ENCODE results near the gene LSR. TPM values are rescaled to one million over a fixed set of nuclear protein-coding genes. Genes with fewer than 3 reads are reported as not detected.
A peak's percentile ranks its signal among the peaks of the same experiment; 100 is the strongest.

LSR gene
- total and polyA plus RNA-seq, 12 donors, result 3.2 to 10.4 (median 5.2) TPM

DNA sequence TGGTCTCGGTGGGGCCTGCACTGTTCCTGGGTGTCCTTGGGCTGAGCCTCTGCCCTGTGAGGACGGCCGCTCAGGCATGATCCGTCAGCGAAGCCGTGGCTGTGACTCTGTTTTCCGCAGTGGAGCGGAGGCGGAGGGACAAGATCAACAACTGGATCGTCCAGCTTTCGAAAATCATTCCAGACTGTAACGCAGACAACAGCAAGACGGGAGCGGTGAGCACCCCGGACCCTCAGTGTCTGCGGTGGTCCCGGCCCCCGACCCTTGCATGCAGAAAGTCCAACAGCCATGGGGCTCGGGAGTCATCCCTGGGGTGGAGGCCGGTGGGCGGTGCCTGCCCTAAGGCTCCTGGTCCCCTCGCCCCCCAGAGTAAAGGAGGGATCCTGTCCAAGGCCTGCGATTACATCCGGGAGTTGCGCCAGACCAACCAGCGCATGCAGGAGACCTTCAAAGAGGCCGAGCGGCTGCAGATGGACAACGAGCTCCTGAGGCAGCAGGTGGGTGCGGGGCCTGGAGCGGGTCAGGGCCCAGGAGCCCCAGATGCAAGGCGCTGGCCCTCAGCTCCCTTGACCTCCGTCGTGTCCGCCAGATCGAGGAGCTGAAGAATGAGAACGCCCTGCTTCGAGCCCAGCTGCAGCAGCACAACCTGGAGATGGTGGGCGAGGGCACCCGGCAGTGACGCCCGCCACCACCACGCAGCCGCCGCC lies 29.9 kb downstream of the LSR start:
- DNase-seq (no peak), ATAC-seq (no peak)
- no peaks in the 10 kb centered on the region for H3K9me3 ChIP-seq
- TF ChIP-seq, protein P1, sequence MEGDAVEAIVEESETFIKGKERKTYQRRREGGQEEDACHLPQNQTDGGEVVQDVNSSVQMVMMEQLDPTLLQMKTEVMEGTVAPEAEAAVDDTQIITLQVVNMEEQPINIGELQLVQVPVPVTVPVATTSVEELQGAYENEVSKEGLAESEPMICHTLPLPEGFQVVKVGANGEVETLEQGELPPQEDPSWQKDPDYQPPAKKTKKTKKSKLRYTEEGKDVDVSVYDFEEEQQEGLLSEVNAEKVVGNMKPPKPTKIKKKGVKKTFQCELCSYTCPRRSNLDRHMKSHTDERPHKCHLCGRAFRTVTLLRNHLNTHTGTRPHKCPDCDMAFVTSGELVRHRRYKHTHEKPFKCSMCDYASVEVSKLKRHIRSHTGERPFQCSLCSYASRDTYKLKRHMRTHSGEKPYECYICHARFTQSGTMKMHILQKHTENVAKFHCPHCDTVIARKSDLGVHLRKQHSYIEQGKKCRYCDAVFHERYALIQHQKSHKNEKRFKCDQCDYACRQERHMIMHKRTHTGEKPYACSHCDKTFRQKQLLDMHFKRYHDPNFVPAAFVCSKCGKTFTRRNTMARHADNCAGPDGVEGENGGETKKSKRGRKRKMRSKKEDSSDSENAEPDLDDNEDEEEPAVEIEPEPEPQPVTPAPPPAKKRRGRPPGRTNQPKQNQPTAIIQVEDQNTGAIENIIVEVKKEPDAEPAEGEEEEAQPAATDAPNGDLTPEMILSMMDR (IDR thresholded peaks at IDR 0.05), result no peak
- no peak overlapping the region for H3K4me3 ChIP-seq
- H3K27ac ChIP-seq, result no peak overlapping the region
- peaks cover 0 to 19% (median 0%) of the 10 kb centered on the region in 9 donors for H3K4me1 ChIP-seq
- intact Hi-C loops (cut with DNase I), result loop anchor here in 1 of 10 donors (10.0 kb wide), 1 partner anchor 216 kb away; the partner anchor contains the start of gene KRTDAP
- 91 to 92% methylated on average over 43 to 45 of the region's 45 CpGs for WGBS, 2 donors
- peaks cover 0 to 64% (median 23%) of the 10 kb centered on the region in 9 donors for H3K36me3 ChIP-seq
- H3K27me3 ChIP-seq, result peaks cover 0 to 15% (median 0%) of the 10 kb centered on the region in 7 donors

DNA sequence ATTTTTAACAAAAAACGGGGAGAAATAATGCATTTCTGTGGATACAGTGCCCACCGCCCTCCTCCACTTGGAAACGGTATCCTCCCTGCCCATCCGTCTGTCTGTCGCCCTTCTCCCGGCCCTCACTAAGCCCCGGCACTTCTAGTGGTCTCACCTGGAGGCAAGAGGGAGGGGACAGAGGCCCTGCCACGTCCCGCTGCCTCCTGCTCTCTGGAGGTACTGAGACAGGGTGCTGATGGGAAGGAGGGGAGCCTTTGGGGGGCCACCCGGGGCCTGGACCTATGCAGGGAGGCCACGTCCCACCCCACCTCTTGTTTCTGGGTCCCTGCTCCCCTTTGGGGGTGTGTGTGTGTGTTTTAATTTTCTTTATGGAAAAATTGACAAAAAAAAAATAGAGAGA lies 30.6 kb downstream of the LSR start:
- TF ChIP-seq, protein P1 (IDR thresholded peaks at IDR 0.05), result no peak
- intact Hi-C loops (cut with DNase I), result loop anchor here in 1 of 10 donors (10.0 kb wide), 1 partner anchor 215 kb away; the partner anchor contains the start of gene KRTDAP
- WGBS, 2 donors, result 80 to 91% methylated on average over 11 of the region's 11 CpGs
- H3K27ac ChIP-seq, result no peak overlapping the region
- peaks cover 0 to 58% (median 23%) of the 10 kb centered on the region in 9 donors for H3K36me3 ChIP-seq
- DNase-seq (no peak), ATAC-seq (no peak)
- no peak overlapping the region for H3K4me3 ChIP-seq
- H3K27me3 ChIP-seq, result peaks cover 0 to 15% (median 0%) of the 10 kb centered on the region in 7 donors
- peaks cover 0 to 17% (median 0%) of the 10 kb centered on the region in 9 donors for H3K4me1 ChIP-seq
- no peaks in the 10 kb centered on the region for H3K9me3 ChIP-seq

DNA sequence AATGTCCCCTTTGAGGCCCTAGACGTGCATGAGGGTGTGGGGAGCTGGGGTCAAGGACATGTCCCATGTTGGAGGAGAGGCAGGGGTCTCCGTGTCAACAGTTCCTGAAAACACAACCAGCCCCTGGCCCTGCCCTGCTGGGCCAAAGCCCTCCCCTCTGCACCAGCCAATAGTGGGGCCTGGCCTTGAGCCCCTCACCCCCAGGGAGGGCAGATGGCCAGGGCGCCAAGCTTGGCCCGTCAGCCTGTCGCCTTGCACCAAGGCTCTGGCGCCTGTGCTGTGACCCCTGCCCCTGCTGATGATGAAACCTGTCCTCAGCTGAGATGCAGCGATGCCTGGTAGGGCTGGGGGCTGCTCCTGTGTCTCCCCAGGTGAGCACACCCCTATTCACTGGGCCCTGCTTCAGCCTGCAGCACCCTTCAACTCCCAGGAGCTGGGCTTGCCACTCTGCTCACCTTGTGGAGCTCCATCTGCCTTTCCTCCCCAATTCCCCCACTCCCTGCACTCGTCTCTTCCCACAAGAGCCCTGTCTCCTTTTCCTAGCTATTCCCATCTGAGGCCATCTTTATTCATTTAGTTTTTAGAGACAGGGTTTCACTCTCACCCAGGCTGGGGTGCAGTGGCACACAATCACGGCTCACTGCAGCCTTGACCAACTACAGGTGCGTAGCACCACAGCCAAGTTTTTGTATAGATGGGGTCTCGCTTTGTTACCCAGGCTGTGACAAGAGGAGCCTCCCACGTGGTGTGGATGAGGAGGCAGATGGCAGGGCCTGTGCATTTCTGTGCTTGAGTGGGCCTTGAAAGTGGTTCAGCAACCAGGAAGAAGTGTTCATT lies 31.4 kb downstream of the LSR start:
- Histone ChIP-seq H3K27me3 (peaks cover 0 to 15% (median 0%) of the 10 kb centered on the region in 7 donors), H3K4me1 (peaks cover 0 to 20% (median 0%) of the 10 kb centered on the region in 9 donors), H3K27ac (no peak overlapping the region), H3K9me3 (no peaks in the 10 kb centered on the region), H3K36me3 (peaks cover 0 to 50% (median 23%) of the 10 kb centered on the region in 9 donors), H3K4me3 (no peak overlapping the region)
- TF ChIP-seq, protein P1 (IDR thresholded peaks at IDR 0.05), result no peak
- no peak for DNase-seq
- intact Hi-C loops (cut with DNase I), result loop anchor here in 1 of 10 donors (10.0 kb wide), 1 partner anchor 215 kb away; the partner anchor contains the start of gene KRTDAP
- ATAC-seq, result peak in 1 of 8 donors; percentile 16
- WGBS, 2 donors, result 61 to 67% methylated on average over 12 of the region's 12 CpGs

DNA sequence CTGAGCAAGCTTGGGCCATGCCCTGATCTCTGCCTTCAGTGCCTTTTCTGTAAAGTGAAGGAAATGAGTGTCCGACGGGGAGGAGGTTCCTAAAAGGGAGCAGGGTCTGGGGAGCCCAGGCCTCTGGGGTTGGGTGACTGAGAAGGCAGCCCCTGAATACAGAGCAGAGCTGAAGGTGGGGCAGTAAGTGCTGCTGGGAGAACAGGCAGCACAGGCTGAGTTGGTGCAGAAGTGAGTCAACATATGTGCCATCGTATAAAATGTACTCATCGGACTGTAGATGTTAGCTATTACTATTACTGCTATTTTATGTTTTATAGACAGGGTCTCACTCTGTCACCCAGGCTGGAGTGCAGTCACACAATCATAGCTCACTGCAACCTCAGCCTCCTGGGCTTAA lies 32.5 kb downstream of the LSR start:
- ATAC-seq (no peak), DNase-seq (no peak)
- Histone ChIP-seq H3K27me3 (peaks cover 0 to 15% (median 0%) of the 10 kb centered on the region in 7 donors), H3K4me3 (no peak overlapping the region), H3K9me3 (no peaks in the 10 kb centered on the region), H3K36me3 (peaks cover 0 to 39% (median 23%) of the 10 kb centered on the region in 9 donors), H3K27ac (peak overlapping the region in 1 of 10 donors; percentile 20), H3K4me1 (peaks cover 0 to 20% (median 0%) of the 10 kb centered on the region in 9 donors)
- TF ChIP-seq, protein P1 (IDR thresholded peaks at IDR 0.05), result no peak
- intact Hi-C loops (cut with DNase I), result no loop called here
- WGBS, 2 donors, result 64 to 66% methylated on average over 4 of the region's 4 CpGs

All from heart right ventricle (tissue), 16 donors.